ENCODE data around the gene FOXO1. TPM values are rescaled to one million over a fixed set of nuclear protein-coding genes. Genes with fewer than 3 reads are reported as not detected.

FOXO1 gene
- total RNA-seq, 1 donor from 2014 or later = 37.6 TPM

GRCh38 chr13:40611635-40612034 lies 54.8 kb downstream of the FOXO1 start:
- intact Hi-C loops (cut with micrococcal nuclease) = loop anchor here (2.0 to 5.0 kb wide), 8 partner anchors 19 to 1574 kb away; partner anchors contain the start of genes NHLRC3 and PROSER1

- intact Hi-C loops (cut with micrococcal nuclease) = loop anchor here (5.0 kb wide), 2 partner anchors 239 to 1574 kb away; partner anchors contain the start of genes NHLRC3 and PROSER1
Observed at GRCh38 chr13:40611004-40611403, 55.4 kb downstream of the FOXO1 start.

DNA sequence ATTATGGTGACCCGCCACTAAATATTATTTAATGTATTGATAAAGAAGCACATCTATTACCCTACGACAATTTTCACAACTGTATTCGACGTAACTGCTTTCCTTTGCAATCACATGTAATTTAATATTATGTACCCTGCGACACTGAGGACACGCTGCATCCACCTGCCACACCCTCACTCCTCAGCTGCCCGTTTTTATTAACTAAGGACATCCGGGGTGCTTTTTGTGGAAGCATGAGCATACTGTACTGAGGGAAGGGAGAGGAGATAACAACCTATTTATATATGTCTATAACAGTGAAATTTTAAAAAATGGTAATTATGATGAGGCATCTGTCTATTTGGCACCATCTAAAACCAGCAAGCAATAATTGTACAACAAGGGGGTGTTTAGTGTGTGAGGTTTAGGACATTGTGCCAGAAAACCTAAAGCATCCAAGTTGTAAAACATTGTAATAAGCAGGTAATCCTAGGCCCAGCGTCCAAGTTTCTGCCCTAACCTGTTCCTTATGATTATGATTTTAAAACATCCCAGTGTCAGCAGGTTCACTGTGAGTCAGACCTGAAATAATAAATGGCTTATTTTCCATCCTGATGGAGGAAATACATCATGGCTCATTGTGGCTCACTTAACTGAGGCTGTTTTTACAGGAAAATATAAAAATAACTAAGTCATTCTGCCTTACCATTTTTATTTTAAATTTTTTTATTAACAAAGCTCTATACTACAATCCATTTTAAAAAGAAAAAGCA lies 56.3 kb downstream of the FOXO1 start:
- intact Hi-C loops (cut with micrococcal nuclease) = loop anchor here (5.0 kb wide), 2 partner anchors 238 to 1573 kb away; partner anchors contain the start of genes NHLRC3 and PROSER1

DNA sequence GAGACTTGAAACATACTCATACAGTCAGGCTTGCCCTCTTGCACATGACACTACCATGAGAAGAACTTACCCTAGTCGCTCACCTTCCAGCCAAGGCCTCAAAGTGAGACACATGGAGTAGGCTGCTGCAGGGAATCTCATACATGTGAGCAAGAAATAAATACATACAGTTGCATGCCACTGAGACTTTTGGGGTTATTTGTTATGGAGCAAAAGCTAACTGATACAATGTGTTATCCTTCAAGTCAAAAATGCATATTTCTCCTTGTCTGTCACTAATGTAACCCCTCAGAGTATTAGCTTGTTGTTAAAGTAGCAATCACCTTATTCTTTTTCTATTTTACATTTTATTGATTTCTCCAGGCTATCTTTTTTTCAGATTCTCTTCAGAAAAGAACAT lies 58.1 kb downstream of the FOXO1 start:
- intact Hi-C loops (cut with micrococcal nuclease) = no loop called here

GRCh38 chr13:40605573-40605972 lies 60.9 kb downstream of the FOXO1 start:
- intact Hi-C loops (cut with micrococcal nuclease) = no loop called here

DNA sequence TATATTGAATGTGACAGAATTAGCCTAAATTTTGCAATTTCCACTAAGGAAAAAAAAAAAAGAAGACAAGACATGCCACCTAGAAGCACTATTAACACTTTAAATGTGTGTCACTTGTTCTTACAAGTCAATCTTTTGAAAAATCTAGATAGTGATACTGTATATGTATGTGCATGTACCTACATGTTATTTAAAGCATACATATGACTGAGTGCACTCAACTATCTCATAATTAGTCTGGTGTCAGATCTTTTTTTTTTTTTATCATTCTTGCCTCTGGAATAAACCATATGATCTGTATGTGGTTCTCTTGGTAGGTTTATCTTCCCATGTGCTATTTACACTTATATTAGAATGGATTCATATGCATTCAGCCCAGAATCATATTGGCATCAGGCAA lies 62.3 kb downstream of the FOXO1 start:
- intact Hi-C loops (cut with micrococcal nuclease) = no loop called here

DNA sequence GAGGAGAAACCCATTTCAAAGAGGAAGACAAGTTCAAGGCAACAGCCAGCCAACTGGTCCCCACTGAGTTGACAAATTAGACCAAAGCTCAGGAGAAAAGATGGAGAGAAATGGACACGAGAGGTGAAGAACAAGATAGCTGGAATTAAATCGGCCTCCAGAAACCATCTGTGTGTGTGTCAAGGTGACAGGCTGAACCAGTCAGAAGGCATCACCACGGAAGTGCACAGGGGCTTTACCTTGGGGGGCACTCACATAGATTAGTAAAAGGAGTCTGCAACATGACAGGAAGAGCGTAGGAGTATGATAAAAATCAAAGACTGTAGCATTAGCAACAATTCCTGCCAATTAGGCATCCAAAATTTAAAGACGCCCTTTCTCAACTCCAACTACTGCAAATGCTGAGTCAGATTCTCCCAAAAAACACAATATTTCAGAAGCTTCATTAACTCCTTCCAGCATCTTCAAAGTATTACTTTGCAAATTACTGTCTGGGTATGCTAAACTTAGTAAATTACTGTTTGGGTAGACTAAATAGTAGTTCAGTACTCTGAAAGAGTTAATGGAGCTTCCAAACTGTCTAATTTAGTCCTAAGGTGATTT lies 66.2 kb downstream of the FOXO1 start:
- intact Hi-C loops (cut with micrococcal nuclease) = no loop called here

GRCh38 chr13:40599747-40600146 lies 66.7 kb downstream of the FOXO1 start:
- intact Hi-C loops (cut with micrococcal nuclease) = no loop called here

- intact Hi-C loops (cut with micrococcal nuclease) = no loop called here
Observed at GRCh38 chr13:40599124-40599523, 67.3 kb downstream of the FOXO1 start.

- intact Hi-C loops (cut with micrococcal nuclease) = no loop called here
Observed at GRCh38 chr13:40598569-40598968, 67.9 kb downstream of the FOXO1 start.

DNA sequence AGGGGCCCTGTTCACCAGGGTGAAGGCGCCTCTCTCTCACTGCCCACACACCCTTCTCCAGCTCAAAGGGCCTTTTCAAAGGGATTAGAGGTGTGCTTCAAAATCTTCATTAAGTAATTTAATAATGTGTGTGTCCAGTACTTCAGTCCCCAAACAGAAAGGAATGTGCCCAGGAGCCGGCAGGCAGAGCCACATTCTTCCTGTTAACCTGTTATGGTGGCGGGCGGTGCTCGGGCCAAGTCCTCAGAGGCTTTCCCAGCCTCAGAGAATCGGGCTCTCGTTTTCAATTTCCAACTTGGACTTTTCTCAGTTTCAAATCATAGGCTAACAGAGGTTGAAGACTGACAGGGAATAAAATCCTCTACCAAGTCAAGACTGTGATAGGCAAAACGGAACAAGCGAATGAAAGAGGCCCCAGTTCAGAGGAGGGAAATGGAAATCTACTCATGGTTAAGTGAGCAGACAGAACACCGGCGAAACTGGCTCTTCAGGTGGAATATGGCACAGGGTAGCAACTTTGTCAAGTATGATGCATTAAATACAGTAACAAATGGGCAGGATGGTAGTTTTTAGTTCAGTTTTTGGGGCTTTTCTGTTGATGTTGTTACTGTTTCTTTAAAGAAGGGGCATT lies 68.6 kb downstream of the FOXO1 start:
- intact Hi-C loops (cut with micrococcal nuclease) = loop anchor here (1.0 kb wide), 1 partner anchor 9 kb away; no protein-coding TSS in a partner anchor

GRCh38 chr13:40596484-40596883 lies 70.0 kb downstream of the FOXO1 start:
- intact Hi-C loops (cut with micrococcal nuclease) = no loop called here

DNA sequence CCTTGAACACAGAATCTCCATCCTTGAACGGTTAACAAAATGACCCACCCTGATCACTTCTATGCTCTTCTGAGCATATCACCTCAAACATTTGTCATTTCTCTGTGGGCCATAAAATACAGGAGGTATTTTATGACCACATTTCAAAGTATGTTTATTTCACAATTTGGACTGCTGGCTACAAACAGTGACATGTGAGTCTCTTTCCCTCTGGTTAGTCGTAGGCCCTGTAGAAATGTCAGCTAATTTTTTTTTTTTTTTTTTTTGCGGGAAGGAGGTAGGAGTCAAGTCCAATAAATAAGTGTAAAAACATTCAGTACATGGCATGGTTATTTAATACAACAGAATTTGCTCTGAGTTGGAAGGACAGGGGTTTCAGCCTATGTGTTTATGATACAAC lies 70.7 kb downstream of the FOXO1 start:
- intact Hi-C loops (cut with micrococcal nuclease) = no loop called here

GRCh38 chr13:40592035-40592434 lies 74.4 kb downstream of the FOXO1 start:
- intact Hi-C loops (cut with micrococcal nuclease) = no loop called here

DNA sequence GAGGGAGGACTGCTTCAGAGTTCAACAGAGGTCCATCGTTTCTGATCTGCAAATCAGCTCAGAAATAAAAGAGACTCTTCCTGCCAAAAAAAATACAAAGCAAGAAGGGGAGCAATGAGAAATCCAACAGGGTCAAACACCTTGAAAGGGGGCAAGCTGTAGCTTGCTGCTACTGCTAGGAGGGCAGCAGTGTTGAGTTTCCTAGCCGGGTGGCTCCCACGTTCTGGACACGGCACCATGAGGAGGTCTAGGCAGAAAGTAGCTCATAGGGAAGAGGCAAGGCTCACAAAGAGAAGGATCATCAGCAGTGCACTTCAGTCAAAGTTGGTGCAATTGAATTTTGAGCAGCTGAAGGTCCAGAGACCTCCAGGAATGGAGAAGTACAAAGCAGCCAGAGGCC lies 75.3 kb downstream of the FOXO1 start:
- intact Hi-C loops (cut with micrococcal nuclease) = no loop called here

DNA sequence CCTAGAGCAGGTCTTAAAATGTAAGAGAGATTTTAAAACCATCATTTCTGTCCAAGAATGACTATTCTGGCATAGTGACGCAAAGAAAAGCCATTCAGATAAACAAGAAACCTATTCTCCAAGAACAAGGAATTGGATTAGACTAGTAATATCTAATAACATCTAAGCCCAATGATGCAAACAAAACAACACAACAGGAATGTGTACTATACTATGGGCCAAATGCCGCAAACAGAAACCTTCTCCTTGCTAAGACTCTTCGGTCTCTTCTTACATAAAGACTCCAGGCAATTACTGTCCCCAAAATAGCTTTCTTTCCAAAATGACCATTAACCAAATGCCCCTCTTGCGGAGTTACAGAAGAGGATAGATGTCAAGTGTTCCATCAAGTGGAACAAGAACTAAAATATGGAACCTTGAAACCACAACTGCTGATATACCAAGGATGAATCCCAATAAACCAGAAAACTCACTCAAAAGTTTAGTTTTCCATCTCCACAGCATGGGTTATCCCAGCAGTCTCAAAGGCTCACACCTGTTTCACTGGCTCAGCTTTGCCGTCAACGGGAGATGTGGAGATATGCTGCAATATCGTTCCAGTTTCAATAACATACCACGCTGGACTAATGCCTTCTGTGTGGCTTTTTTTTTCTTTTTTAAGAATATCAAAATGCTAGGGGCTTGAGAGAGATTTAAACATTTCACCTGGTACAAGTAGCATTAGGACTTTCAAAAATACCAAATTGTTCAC lies 76.2 kb downstream of the FOXO1 start:
- intact Hi-C loops (cut with micrococcal nuclease) = no loop called here

DNA sequence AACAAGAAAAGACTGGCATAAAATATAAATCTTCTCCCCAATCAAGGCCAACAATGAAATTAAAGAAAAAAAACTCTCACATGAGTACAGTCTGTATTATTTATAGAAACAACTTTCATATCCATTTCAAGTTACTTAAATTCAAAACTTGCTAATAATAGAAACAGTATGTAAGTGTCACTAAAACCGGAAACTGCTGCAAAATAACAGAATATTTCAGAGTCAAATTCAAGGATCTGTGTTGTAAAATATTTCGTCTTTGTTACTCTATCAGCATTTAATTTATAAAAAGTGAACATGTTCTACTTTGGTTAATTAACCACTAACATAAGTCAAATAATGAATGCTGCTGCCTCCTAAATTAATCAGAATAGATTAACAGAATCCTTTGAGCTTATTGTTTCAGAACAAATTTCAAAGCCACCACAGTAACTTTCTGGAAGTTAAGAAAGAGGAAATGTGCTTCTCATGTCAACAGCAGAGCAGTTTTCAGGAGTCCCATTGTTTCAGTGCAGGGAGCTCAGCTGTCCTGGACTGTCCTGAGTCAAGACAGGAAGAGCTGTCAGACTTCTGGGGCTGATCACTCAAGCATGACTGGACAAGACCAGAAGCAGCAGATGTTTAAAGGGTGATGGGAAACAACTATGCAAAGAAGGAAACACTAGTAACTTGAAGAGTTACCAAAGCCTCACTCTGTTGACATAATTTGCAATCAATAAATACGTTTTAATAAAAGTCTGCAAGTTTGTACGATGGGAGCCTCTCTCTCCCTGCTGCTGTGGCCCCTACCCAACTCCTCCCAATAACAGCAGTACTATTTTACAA lies 76.9 kb downstream of the FOXO1 start:
- intact Hi-C loops (cut with micrococcal nuclease) = loop anchor here (1.0 kb wide), 1 partner anchor 8 kb away; no protein-coding TSS in a partner anchor

DNA sequence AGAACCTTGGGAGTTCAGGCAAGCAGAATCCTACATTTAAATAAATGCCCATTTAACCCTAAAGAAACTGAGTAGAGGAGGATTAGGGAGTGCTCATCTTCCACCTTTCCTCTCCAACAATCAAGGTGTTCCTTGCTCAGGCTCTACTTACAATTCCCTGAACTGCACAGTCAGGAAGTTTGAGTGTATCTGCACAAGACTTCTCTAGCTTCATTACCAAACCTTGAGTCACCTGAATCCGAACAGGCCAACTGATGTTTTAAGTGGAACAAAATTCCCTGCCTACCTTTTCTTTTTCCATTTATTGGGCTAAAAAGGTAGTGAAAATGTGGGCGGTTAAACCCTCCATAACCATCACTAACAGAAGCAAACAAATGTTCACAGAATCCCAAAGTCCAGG lies 78.3 kb downstream of the FOXO1 start:
- intact Hi-C loops (cut with micrococcal nuclease) = no loop called here

- intact Hi-C loops (cut with micrococcal nuclease) = loop anchor here (2.0 kb wide), 1 partner anchor 26 kb away; no protein-coding TSS in a partner anchor
Observed at GRCh38 chr13:40586886-40587565, 79.4 kb downstream of the FOXO1 start.
